Measurements from ENCODE around the gene ST6GAL1. TPM values are rescaled to one million over a fixed set of nuclear protein-coding genes. Genes with fewer than 3 reads are reported as not detected.
"Not testable (repeated sequence)": the region's sequence is repeated elsewhere in the genome, so short reads cannot be mapped to it uniquely, and the experiment has no call there.

Gene ST6GAL1
- total and polyA plus RNA-seq, 4 experiments from 2014 or later, result 165 to 232 (median 197) TPM

GRCh38 chr3:186887507-186887938 lies 42.8 kb upstream of the ST6GAL1 start:
- DNase-seq; H3K27me3 ChIP-seq (ENCODE audit: insufficient read depth, low read length); H3K4me3 Mint-ChIP-seq; H3K4me3 ChIP-seq (ENCODE audit: low read length in 2 of 2); H3K36me3 Mint-ChIP-seq; H3K9me3 Mint-ChIP-seq; intact Hi-C loops (cut with micrococcal nuclease); H3K9me3 ChIP-seq (ENCODE audit: control insufficient read depth in 1 of 2, low read length in 2 of 2); H3K27me3 Mint-ChIP-seq; CTCF ChIA-PET (ENCODE audit: partially characterized antibody); H3K27ac ChIP-seq (ENCODE audit: low read depth, low read length); H3K36me3 ChIP-seq (ENCODE audit: insufficient read depth, low read length): not testable (repeated sequence)
- peak overlapping the region in 1 of 7 donors; percentile 13 for H3K27ac Mint-ChIP-seq
- H3K4me1 Mint-ChIP-seq, result peaks cover 10 to 24% (median 14%) of the 10 kb centered on the region in 4 donors
- H3K4me1 ChIP-seq (ENCODE audit: insufficient read depth, low read length), result peaks cover 16% of the 10 kb centered on the region
- POLR2A ChIA-PET (ENCODE audit: partially characterized antibody), result interaction anchor here (1.4 kb wide), 1 partner anchor 16 kb away, joined by 3 read pairs; no protein-coding TSS in a partner anchor

- no peak for DNase-seq
- Histone ChIP-seq H3K4me3 (ENCODE audit: low read length in 2 of 2) (no peak overlapping the region), H3K27me3 (ENCODE audit: insufficient read depth, low read length) (no peaks in the 10 kb centered on the region), H3K27ac (ENCODE audit: low read depth, low read length) (no peak overlapping the region), H3K9me3 (ENCODE audit: control insufficient read depth in 1 of 2, low read length in 2 of 2) (no peaks in the 10 kb centered on the region), H3K4me1 (ENCODE audit: insufficient read depth, low read length) (peaks cover 5% of the 10 kb centered on the region), H3K36me3 (ENCODE audit: insufficient read depth, low read length) (no peaks in the 10 kb centered on the region)
- peak overlapping the region in 2 of 7 donors; percentile 20 to 54 for H3K27ac Mint-ChIP-seq
- H3K4me1 Mint-ChIP-seq, result peaks cover 3 to 13% (median 5%) of the 10 kb centered on the region in 4 donors
- H3K4me3 Mint-ChIP-seq, result no peak overlapping the region
- H3K27me3 Mint-ChIP-seq, result no peaks in the 10 kb centered on the region
- POLR2A ChIA-PET (ENCODE audit: partially characterized antibody), result interaction anchor here (1.4 kb wide), 1 partner anchor 15 kb away, joined by 3 read pairs; no protein-coding TSS in a partner anchor
- H3K36me3 Mint-ChIP-seq, result peaks cover 0 to 2% of the 10 kb centered on the region in 2 donors
- CTCF ChIA-PET (ENCODE audit: partially characterized antibody), result no interaction called here
- H3K9me3 Mint-ChIP-seq, result peaks cover 0 to 3% (median 0%) of the 10 kb centered on the region in 8 donors
- intact Hi-C loops (cut with micrococcal nuclease), result no loop called here
Observed at GRCh38 chr3:186888569-186888968, 41.8 kb upstream of the ST6GAL1 start.

DNA sequence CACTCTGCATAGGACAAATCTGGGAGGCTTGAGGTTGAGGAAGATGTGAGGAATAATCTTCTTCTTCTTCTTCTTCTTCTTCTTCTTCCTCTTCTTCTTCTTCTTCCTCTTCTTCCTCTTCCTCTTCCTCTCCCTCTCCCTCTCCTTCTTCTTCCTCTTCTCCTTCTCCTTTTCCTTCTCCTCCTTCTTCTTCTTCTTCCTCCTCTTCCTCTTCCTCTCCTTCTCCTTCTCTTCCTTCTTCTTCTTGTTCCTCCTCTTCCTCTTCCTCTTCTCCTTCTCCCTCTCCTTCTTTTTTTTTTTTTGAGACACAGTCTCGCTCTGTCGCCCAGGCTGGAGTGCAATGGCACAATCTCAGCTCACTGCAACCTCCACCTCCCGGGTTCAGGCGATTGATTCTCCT lies 40.6 kb upstream of the ST6GAL1 start:
- H3K4me3 Mint-ChIP-seq; H3K9me3 Mint-ChIP-seq; H3K27ac ChIP-seq (ENCODE audit: low read depth, low read length); H3K36me3 ChIP-seq (ENCODE audit: insufficient read depth, low read length); H3K4me1 ChIP-seq (ENCODE audit: insufficient read depth, low read length); POLR2A ChIA-PET (ENCODE audit: partially characterized antibody); H3K27me3 ChIP-seq (ENCODE audit: insufficient read depth, low read length); H3K9me3 ChIP-seq (ENCODE audit: control insufficient read depth in 1 of 2, low read length in 2 of 2); CTCF ChIA-PET (ENCODE audit: partially characterized antibody); H3K27me3 Mint-ChIP-seq; H3K4me1 Mint-ChIP-seq; DNase-seq; intact Hi-C loops (cut with micrococcal nuclease); H3K4me3 ChIP-seq (ENCODE audit: low read length in 2 of 2); H3K36me3 Mint-ChIP-seq: not testable (repeated sequence)
- peak overlapping the region in 1 of 7 donors; percentile 42 for H3K27ac Mint-ChIP-seq

DNA sequence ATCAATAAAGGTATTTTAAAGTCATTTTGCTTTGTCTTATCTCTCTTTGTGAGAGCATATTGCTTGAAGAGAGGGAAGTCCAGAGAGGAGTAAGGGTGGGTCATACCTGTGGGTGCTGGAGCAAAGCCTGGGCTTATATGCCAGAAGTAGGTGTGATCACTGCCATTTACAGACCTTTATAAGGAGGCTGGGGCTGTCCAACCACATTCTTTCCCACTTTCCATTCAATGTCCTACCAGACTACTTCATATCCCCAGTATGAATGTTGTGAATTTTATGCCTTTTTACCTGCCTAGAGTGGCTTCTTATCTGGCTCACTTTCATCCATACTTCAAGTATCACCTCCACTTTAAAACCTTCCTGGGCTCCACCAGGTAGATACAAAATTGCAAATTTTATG lies 39.4 kb upstream of the ST6GAL1 start:
- no peaks in the 10 kb centered on the region for H3K4me1 ChIP-seq (ENCODE audit: insufficient read depth, low read length)
- H3K27me3 ChIP-seq (ENCODE audit: insufficient read depth, low read length), result no peaks in the 10 kb centered on the region
- ChIA-PET POLR2A (ENCODE audit: partially characterized antibody) (no interaction called here), CTCF (ENCODE audit: partially characterized antibody) (no interaction called here)
- no peak overlapping the region for H3K4me3 ChIP-seq (ENCODE audit: low read length in 2 of 2)
- no peaks in the 10 kb centered on the region for H3K36me3 Mint-ChIP-seq
- peaks cover 0 to 3% (median 1%) of the 10 kb centered on the region in 4 donors for H3K4me1 Mint-ChIP-seq
- no peak overlapping the region for H3K4me3 Mint-ChIP-seq
- H3K9me3 ChIP-seq (ENCODE audit: control insufficient read depth in 1 of 2, low read length in 2 of 2), result no peaks in the 10 kb centered on the region
- H3K27me3 Mint-ChIP-seq, result no peaks in the 10 kb centered on the region
- intact Hi-C loops (cut with micrococcal nuclease), result no loop called here
- no peak overlapping the region for H3K27ac Mint-ChIP-seq
- H3K9me3 Mint-ChIP-seq, result no peaks in the 10 kb centered on the region
- H3K36me3 ChIP-seq (ENCODE audit: insufficient read depth, low read length), result no peaks in the 10 kb centered on the region
- no peak for DNase-seq
- H3K27ac ChIP-seq (ENCODE audit: low read depth, low read length), result no peak overlapping the region

DNA sequence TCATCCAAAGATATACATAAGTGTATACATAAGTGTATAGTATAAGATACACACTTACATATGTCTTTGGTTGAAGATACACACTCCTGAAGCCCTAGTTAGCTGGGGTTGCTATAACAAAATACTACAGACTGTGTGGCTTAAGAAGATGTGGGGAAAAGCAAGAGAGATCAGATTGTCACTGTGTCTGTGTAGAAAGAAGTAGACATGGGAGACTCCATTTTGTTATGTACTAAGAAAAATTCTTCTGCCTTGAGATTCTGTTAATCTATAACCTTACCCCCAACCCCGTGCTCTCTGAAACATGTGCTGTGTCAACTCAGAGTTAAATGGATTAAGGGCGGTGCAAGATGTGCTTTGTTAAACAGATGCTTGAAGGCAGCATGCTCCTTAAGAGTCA lies 37.3 kb upstream of the ST6GAL1 start:
- H3K9me3 ChIP-seq (ENCODE audit: control insufficient read depth in 1 of 2, low read length in 2 of 2); H3K9me3 Mint-ChIP-seq; H3K4me1 Mint-ChIP-seq; DNase-seq; H3K27me3 ChIP-seq (ENCODE audit: insufficient read depth, low read length); H3K27me3 Mint-ChIP-seq; H3K27ac Mint-ChIP-seq; H3K4me3 ChIP-seq (ENCODE audit: low read length in 2 of 2); H3K36me3 Mint-ChIP-seq; intact Hi-C loops (cut with micrococcal nuclease); CTCF ChIA-PET (ENCODE audit: partially characterized antibody); H3K36me3 ChIP-seq (ENCODE audit: insufficient read depth, low read length); H3K4me1 ChIP-seq (ENCODE audit: insufficient read depth, low read length); H3K4me3 Mint-ChIP-seq; H3K27ac ChIP-seq (ENCODE audit: low read depth, low read length): not testable (repeated sequence)
- POLR2A ChIA-PET (ENCODE audit: partially characterized antibody), result interaction anchor here (1.4 kb wide), 1 partner anchor 38 kb away, joined by 4 read pairs; the partner anchor contains the start of gene ST6GAL1

DNA sequence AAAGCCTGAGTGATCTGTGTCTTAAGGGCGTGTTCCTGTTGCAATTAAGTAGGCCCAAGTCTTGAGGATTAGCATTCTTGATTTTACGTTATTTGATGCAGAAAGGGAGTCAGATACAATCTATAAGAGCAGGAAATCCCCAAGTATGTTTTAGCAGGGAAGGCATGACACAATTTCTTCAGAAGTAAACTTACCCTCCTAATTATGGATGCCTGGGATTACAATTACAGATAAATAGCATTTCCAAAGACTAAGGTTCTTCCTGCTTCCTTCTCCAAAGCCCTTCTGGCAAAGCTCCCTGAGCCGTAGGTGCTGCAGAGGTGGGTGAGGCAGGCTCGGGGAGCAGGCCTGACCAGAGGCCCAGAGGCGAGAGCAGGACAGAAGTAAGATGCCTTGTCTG lies 34.9 kb upstream of the ST6GAL1 start:
- Histone ChIP-seq H3K4me1 (ENCODE audit: insufficient read depth, low read length) (no peaks in the 10 kb centered on the region), H3K27me3 (ENCODE audit: insufficient read depth, low read length) (no peaks in the 10 kb centered on the region), H3K36me3 (ENCODE audit: insufficient read depth, low read length) (no peaks in the 10 kb centered on the region), H3K27ac (ENCODE audit: low read depth, low read length) (no peak overlapping the region), H3K9me3 (ENCODE audit: control insufficient read depth in 1 of 2, low read length in 2 of 2) (no peaks in the 10 kb centered on the region), H3K4me3 (ENCODE audit: low read length in 2 of 2) (no peak overlapping the region)
- ChIA-PET POLR2A (ENCODE audit: partially characterized antibody) (interaction anchor here (1.3 kb wide), 1 partner anchor 21 kb away, joined by 3 read pairs; no protein-coding TSS in a partner anchor), CTCF (ENCODE audit: partially characterized antibody) (interaction anchor here (0.9 kb wide), 1 partner anchor 27 kb away, joined by 3 read pairs; no protein-coding TSS in a partner anchor)
- no peak overlapping the region for H3K27ac Mint-ChIP-seq
- peaks cover 6 to 7% (median 6%) of the 10 kb centered on the region in 4 donors for H3K4me1 Mint-ChIP-seq
- peaks cover 0 to 3% (median 0%) of the 10 kb centered on the region in 8 donors for H3K9me3 Mint-ChIP-seq
- no peaks in the 10 kb centered on the region for H3K27me3 Mint-ChIP-seq
- H3K36me3 Mint-ChIP-seq, result no peaks in the 10 kb centered on the region
- intact Hi-C loops (cut with micrococcal nuclease), result no loop called here
- no peak overlapping the region for H3K4me3 Mint-ChIP-seq
- DNase-seq, result no peak

- Histone ChIP-seq H3K27ac (ENCODE audit: low read depth, low read length) (no peak overlapping the region), H3K4me3 (ENCODE audit: low read length in 2 of 2) (no peak overlapping the region), H3K9me3 (ENCODE audit: control insufficient read depth in 1 of 2, low read length in 2 of 2) (no peaks in the 10 kb centered on the region), H3K36me3 (ENCODE audit: insufficient read depth, low read length) (no peaks in the 10 kb centered on the region), H3K27me3 (ENCODE audit: insufficient read depth, low read length) (no peaks in the 10 kb centered on the region), H3K4me1 (ENCODE audit: insufficient read depth, low read length) (peaks cover 5% of the 10 kb centered on the region)
- DNase-seq, result no peak
- peak overlapping the region in 3 of 7 donors; percentile 10 to 48 (median 26) for H3K27ac Mint-ChIP-seq
- no peaks in the 10 kb centered on the region for H3K27me3 Mint-ChIP-seq
- H3K4me3 Mint-ChIP-seq, result no peak overlapping the region
- peaks cover 11 to 13% (median 12%) of the 10 kb centered on the region in 4 donors for H3K4me1 Mint-ChIP-seq
- H3K9me3 Mint-ChIP-seq, result peaks cover 0 to 3% (median 0%) of the 10 kb centered on the region in 8 donors
- intact Hi-C loops (cut with micrococcal nuclease), result no loop called here
- ChIA-PET CTCF (ENCODE audit: partially characterized antibody) (no interaction called here), POLR2A (ENCODE audit: partially characterized antibody) (interaction anchor here (1.3 kb wide), 1 partner anchor 20 kb away, joined by 3 read pairs; no protein-coding TSS in a partner anchor)
- no peaks in the 10 kb centered on the region for H3K36me3 Mint-ChIP-seq
Observed at GRCh38 chr3:186896006-186896405, 34.3 kb upstream of the ST6GAL1 start.

All from CD4-positive, alpha-beta memory T cell (primary cell).